ENCODE data around the gene VAMP7. TPM values are rescaled to one million over a fixed set of nuclear protein-coding genes. Genes with fewer than 3 reads are reported as not detected.

The VAMP7 gene
- total and polyA plus RNA-seq, 2 of the 8 experiments (the other 6 are each of a cell fraction or from before 2014, with no cell fraction given): 14.2 to 22.1 TPM

- Histone ChIP-seq H4K91ac (replicated peaks; ENCODE audit: insufficient read length, low read length) (no peak overlapping the region), H3K36me3 (ENCODE audit: control insufficient read depth in 2 of 4, insufficient read depth in 4 of 4, low read length in 3 of 4) (no peaks in the 10 kb centered on the region; a peak in 1 of 8 replicates), H2BK5ac (ENCODE audit: low read depth, low read length) (no peak overlapping the region), H3K9me3 (ENCODE audit: insufficient read depth in 2 of 2, low read depth in 1 of 2, low read length in 1 of 2) (peaks cover 7 to 21% of the 10 kb centered on the region in 2 experiments; a peak in 3 of 4 replicates), H3K79me2 (ENCODE audit: control insufficient read depth in 1 of 2, insufficient read depth in 2 of 2, low read length in 2 of 2) (no peaks in the 10 kb centered on the region), H3K18ac (ENCODE audit: extremely low read depth, low read length) (no peak overlapping the region), H2BK20ac (ENCODE audit: low read length) (no peak overlapping the region), H3K4me3 (ENCODE audit: extremely low read depth in 1 of 4, insufficient read depth in 2 of 4, low read depth in 3 of 4, low read length in 4 of 4) (no peak overlapping the region), H3K56ac (replicated peaks; ENCODE audit: insufficient read length, low read depth, low read length) (no peak overlapping the region), H3K23me2 (ENCODE audit: low read depth, low read length) (no peaks in the 10 kb centered on the region), H2AK5ac (ENCODE audit: low read depth, low read length) (no peak overlapping the region), H3K9ac (replicated peaks in 1 of 4; ENCODE audit: extremely low read depth in 1 of 4, low read depth in 3 of 4, low read length in 3 of 4) (no peak overlapping the region), H3K27me3 (replicated peaks in 1 of 4; ENCODE audit: control insufficient read depth in 3 of 4, extremely low read depth in 1 of 4, insufficient read depth in 3 of 4, low read length in 3 of 4) (no peaks in the 10 kb centered on the region), H3K4me2 (ENCODE audit: insufficient read depth in 1 of 2, low read depth in 2 of 2, low read length in 2 of 2) (no peak overlapping the region), H3K4ac (replicated peaks; ENCODE audit: insufficient read length, low read depth, low read length) (no peak overlapping the region), H4K8ac (ENCODE audit: extremely low read depth, insufficient read depth, low read length) (no peak overlapping the region), H2BK12ac (ENCODE audit: low read depth, low read length) (no peak overlapping the region), H4K20me1 (replicated peaks in 1 of 2; ENCODE audit: control insufficient read depth in 1 of 2, insufficient read depth in 2 of 2, low read length in 2 of 2) (no peaks in the 10 kb centered on the region), H2BK120ac (replicated peaks; ENCODE audit: low read depth, low read length) (no peak overlapping the region), H2AFZ (ENCODE audit: low read length) (no peak overlapping the region), H3K14ac (ENCODE audit: insufficient read length) (no peak overlapping the region), H3K79me1 (ENCODE audit: low read depth, low read length) (no peaks in the 10 kb centered on the region), H3K4me1 (replicated peaks in 1 of 4; ENCODE audit: control insufficient read depth in 3 of 4, insufficient read depth in 4 of 4, low read length in 3 of 4) (no peaks in the 10 kb centered on the region), H4K5ac (ENCODE audit: insufficient read length, low read depth, low read length) (no peak overlapping the region), H3K27ac (ENCODE audit: low read depth, low read length) (no peak overlapping the region), H3K23ac (ENCODE audit: insufficient read length) (no peak overlapping the region), H2BK15ac (ENCODE audit: low read length) (no peak overlapping the region)
- WGBS, 2 experiments (ENCODE audit: extremely low coverage in 1 of 2, insufficient coverage in 1 of 2, insufficient read length in 1 of 2, insufficient replicate concordance in 2 of 2, low coverage in 1 of 2, low lambda C conversion rate in 2 of 2, missing lambda C conversion rate in 1 of 2): 78% methylated on average over 5 of the region's 5 CpGs; no CpG with 5 or more reads in 1 of the 2 experiments
- DNase-seq (ENCODE audit: low read depth in 1 of 2, low spot score in 2 of 2) (no peak), FAIRE-seq (no peak)
- ChIA-PET POLR2A (ENCODE audit: partially characterized antibody) (no interaction called here), CTCF (ENCODE audit: partially characterized antibody) (no interaction called here)
- TF ChIP-seq ZNF274 (IDR thresholded peaks at IDR 0.05; ENCODE audit: borderline replicate concordance, extremely low read depth, low read length) (no peak), POU5F1 (IDR thresholded peaks at IDR 0.05; ENCODE audit: low read depth, low read length) (no peak), TAF1 (IDR thresholded peaks at IDR 0.05; ENCODE audit: low read depth, low read length) (no peak), FOSL1 (IDR thresholded peaks at IDR 0.05; ENCODE audit: insufficient read depth, low read depth, low read length) (no peak), JUND (IDR thresholded peaks at IDR 0.05; ENCODE audit: low read length) (no peak), CTBP2 (IDR thresholded peaks at IDR 0.05; ENCODE audit: borderline replicate concordance, insufficient read depth, insufficient read length, low read length) (no peak)
Measured at GRCh38 chrX:155873188-155873587, 8.0 kb upstream of the VAMP7 start.
